BJ (cell line): ENCODE results near the gene IL36A. TPM values are rescaled to one million over a fixed set of nuclear protein-coding genes. Genes with fewer than 3 reads are reported as not detected.

Experiments
- CTCF ChIA-PET: fragments of 350-600 bp; formaldehyde crosslinking; extraction: SDS; loops from one replicate; lab custom pipeline; 2021; ENCODE audit warnings: antibody characterized with exemption, inconsistent platforms; lab: Yijun Ruan, JAX
- POLR2A ChIA-PET: fragments of 300-600 bp; sonication (Branson Sonifier 250); formaldehyde crosslinking; extraction: SDS; loops from one replicate; lab custom pipeline; 2021; ENCODE audit warnings: antibody characterized with exemption; lab: Charles Lee
- DNase-seq: peaks from one replicate; pipeline ENCODE4 v3.0.0-alpha.2; 2011; ENCODE audit warnings: low read depth
- H3K27me3 ChIP-seq: 2 replicates; pipeline ENCODE4 v1.6.0; 2011; ENCODE audit warnings: low read length; ENCODE audit not compliant: control insufficient read depth, insufficient read depth
- H3K36me3 ChIP-seq: 2 replicates; pipeline ENCODE4 v1.5.1; 2011; ENCODE audit warnings: low read length; ENCODE audit not compliant: control insufficient read depth, insufficient read depth
- H3K4me3 ChIP-seq: 2 replicates; pipeline ENCODE4 v1.5.1; 2011; ENCODE audit warnings: low read depth, mild to moderate bottlenecking, control low read depth, low read length
- CTCF ChIP-seq: IDR thresholded peaks from 2 replicates; pipeline ENCODE4 v1.5.1; 2011; ENCODE audit warnings: low read depth, mild to moderate bottlenecking, control low read depth, inconsistent platforms, low read length, moderate library complexity; ENCODE audit not compliant: insufficient read depth
- polyA plus RNA-seq: library from polyadenylated mRNA; depleted of rRNA; stranded (reverse); fragments of >200 nt; gene quantifications from 2 replicates; pipeline ENCODE4 v1.2.3, GENCODE V29; 2011

The IL36A gene
- polyA plus RNA-seq, 1 experiment: not detected

GRCh38 chr2:113011108-113011507 lies 5.8 kb downstream of the IL36A start:
- TF ChIP-seq CTCF: no peak
- ChIA-PET CTCF (no interaction called here), POLR2A (no interaction called here)

DNA sequence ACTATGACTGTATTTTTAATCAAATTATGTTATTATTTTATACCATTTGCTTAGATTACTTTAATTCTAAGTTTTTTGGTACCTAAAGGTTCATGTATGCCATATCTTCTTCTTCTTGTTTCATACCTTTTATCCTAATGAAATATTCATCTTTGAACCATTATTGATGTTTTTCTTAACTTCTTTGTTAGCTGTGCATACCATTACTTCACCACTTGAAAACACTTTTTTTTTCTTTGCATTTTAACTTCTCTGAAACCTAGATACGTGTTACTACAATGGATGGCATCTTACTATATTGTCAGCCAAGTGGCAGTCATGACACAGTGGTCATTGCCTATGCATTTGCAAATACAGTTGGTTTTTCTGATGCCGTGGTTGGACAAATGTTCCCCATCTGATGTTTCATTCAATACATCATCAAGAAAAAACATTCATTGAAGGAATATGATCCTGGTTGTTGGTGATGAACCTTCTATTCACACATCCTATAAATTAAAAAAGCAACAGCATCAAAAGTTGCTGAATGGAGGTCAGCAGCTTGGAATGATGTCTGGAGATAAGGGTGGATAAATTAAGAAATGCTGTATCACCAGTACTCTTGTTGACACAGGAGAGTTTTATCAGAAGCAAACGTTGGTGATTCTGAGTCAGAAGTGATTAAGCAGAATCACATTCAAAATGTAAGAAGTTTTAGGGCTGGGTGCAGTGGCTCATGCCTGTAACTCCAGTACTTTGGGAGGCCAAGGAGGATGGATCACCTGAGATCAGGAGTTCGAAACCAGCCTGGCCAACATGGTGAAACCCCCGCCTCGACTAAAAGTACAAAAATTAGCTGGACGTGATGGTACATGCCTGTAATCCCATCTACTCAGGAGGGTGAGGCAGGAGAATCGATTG lies 7.4 kb downstream of the IL36A start:
- peak; percentile 3 for DNase-seq
- Histone ChIP-seq H3K36me3 (no peaks in the 10 kb centered on the region), H3K27me3 (no peaks in the 10 kb centered on the region), H3K4me3 (no peak overlapping the region)
- TF ChIP-seq CTCF: no peak
- ChIA-PET POLR2A (no interaction called here), CTCF (no interaction called here)

More at GRCh38 chr2:113011108-113011507, 5.8 kb downstream of the IL36A start:
- Histone ChIP-seq H3K27me3 (no peaks in the 10 kb centered on the region), H3K36me3 (no peaks in the 10 kb centered on the region), H3K4me3 (no peak overlapping the region)
- no peak for DNase-seq

DNA sequence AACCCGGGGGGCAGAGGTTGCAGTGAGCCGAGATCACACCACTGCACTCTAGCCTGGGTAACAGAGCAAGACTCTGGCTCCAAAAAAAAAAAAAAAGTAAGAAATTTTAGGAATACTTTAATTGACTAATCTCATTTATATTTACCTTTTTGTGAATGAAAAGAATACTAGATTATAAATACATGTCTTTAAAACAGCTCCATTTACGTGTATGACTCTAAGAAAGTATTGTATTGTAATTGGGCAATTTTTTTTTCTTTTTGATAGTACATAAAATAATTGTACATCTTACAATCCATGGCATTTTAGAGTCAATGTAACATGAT lies 8.0 kb downstream of the IL36A start:
- no peak overlapping the region for H3K4me3 ChIP-seq
- H3K36me3 ChIP-seq: no peaks in the 10 kb centered on the region
- TF ChIP-seq CTCF: no peak
- POLR2A ChIA-PET: no interaction called here
- no peak for DNase-seq
- CTCF ChIA-PET: no interaction called here
- no peaks in the 10 kb centered on the region for H3K27me3 ChIP-seq

- TF ChIP-seq CTCF: no peak
- no peaks in the 10 kb centered on the region for H3K36me3 ChIP-seq
- CTCF ChIA-PET: no interaction called here
- DNase-seq: no peak
- H3K27me3 ChIP-seq: no peaks in the 10 kb centered on the region
- H3K4me3 ChIP-seq: no peak overlapping the region
- POLR2A ChIA-PET: no interaction called here
Measured at GRCh38 chr2:113014067-113014466, 8.8 kb downstream of the IL36A start.

GRCh38 chr2:113015042-113015441 lies 9.8 kb downstream of the IL36A start:
- no peaks in the 10 kb centered on the region for H3K27me3 ChIP-seq
- ChIA-PET CTCF (interaction anchor here (1.0 kb wide), 1 partner anchor 65 kb away, joined by 3 read pairs; no protein-coding TSS in a partner anchor), POLR2A (no interaction called here)
- TF ChIP-seq CTCF: no peak
- H3K4me3 ChIP-seq: no peak overlapping the region
- no peaks in the 10 kb centered on the region for H3K36me3 ChIP-seq
- DNase-seq: no peak
